Neural progenitor cell (in vitro differentiated cells): ENCODE data around the gene CUL7. TPM values are rescaled to one million over a fixed set of nuclear protein-coding genes. Genes with fewer than 3 reads are reported as not detected.

Experiments
- DNase-seq: peaks from one replicate; pipeline ENCODE4 v3.0.0-alpha.2; 2016; ENCODE audit warnings: low spot score
- H2AFZ ChIP-seq: fragments of 200-600 bp; sonication (generic); replicated peaks from 2 replicates; pipeline ENCODE4 v1.6.1; 2016; ENCODE audit warnings: antibody characterized with exemption
- H3F3A ChIP-seq: fragments of 200-600 bp; sonication (generic); 2 replicates; pipeline ENCODE4 v1.6.1; 2016; ENCODE audit warnings: antibody characterized with exemption, low read depth
- H3K27ac ChIP-seq: fragments of 200-600 bp; sonication (generic); 2 replicates; pipeline ENCODE4 v1.5.1; 2016; ENCODE audit warnings: mild to moderate bottlenecking
- H3K27me3 ChIP-seq: fragments of 200-600 bp; sonication (generic); 2 replicates; pipeline ENCODE4 v1.6.1; 2016; ENCODE audit warnings: mild to moderate bottlenecking, moderate library complexity
- H3K36me3 ChIP-seq: fragments of 200-600 bp; sonication (generic); 2 replicates; pipeline ENCODE4 v1.5.1; 2016
- H3K4me1 ChIP-seq: fragments of 200-600 bp; sonication (generic); 2 replicates; pipeline ENCODE4 v1.6.1; 2016; ENCODE audit warnings: mixed run types
- H3K4me2 ChIP-seq: fragments of 200-600 bp; sonication (generic); 2 replicates; pipeline ENCODE4 v1.6.1; 2016
- H3K4me3 ChIP-seq: fragments of 200-600 bp; sonication (generic); 2 replicates; pipeline ENCODE4 v1.5.1; 2016
- H3K79me2 ChIP-seq: fragments of 200-600 bp; sonication (generic); 2 replicates; pipeline ENCODE4 v1.6.1; 2016; ENCODE audit warnings: low read depth
- H3K9ac ChIP-seq: fragments of 200-600 bp; sonication (generic); 2 replicates; pipeline ENCODE4 v1.6.1; 2016
- H3K9me3 ChIP-seq: fragments of 200-600 bp; sonication (generic); 2 replicates; pipeline ENCODE4 v1.5.1; 2016; ENCODE audit warnings: low read depth
- H4K20me1 ChIP-seq: fragments of 200-600 bp; sonication (generic); 2 replicates; pipeline ENCODE4 v1.6.1; 2016; ENCODE audit warnings: low read depth
- H3K27ac Mint-ChIP-seq: 3 replicates; pipeline ENCODE4 v1.8.0; 2021; ENCODE audit warnings: mixed read lengths
- H3K27me3 Mint-ChIP-seq: 2 replicates; pipeline ENCODE4 v1.8.0; 2022; ENCODE audit warnings: low read depth, mild to moderate bottlenecking, inconsistent platforms, moderate library complexity, mixed read lengths; ENCODE audit not compliant: insufficient read depth
- H3K36me3 Mint-ChIP-seq: 3 replicates; pipeline ENCODE4 v1.8.0; 2021; ENCODE audit warnings: mixed read lengths
- H3K4me1 Mint-ChIP-seq: 3 replicates; pipeline ENCODE4 v1.8.0; 2021; ENCODE audit warnings: mixed read lengths
- H3K4me3 Mint-ChIP-seq: 3 replicates; pipeline ENCODE4 v1.8.0; 2021; ENCODE audit warnings: mild to moderate bottlenecking, moderate library complexity, mixed read lengths
- H3K9me3 Mint-ChIP-seq: 3 replicates; pipeline ENCODE4 v1.8.0; 2020; ENCODE audit warnings: mixed read lengths
- EZH2 ChIP-seq: fragments of 200-600 bp; sonication (generic); IDR thresholded peaks from 2 replicates; pipeline ENCODE4 v1.6.1; 2017; ENCODE audit warnings: antibody characterized with exemption, mild to moderate bottlenecking, moderate library complexity
- EZH2phosphoT487 ChIP-seq: fragments of 200-600 bp; sonication (generic); IDR thresholded peaks from 2 replicates; pipeline ENCODE4 v1.6.1; 2017; ENCODE audit warnings: antibody characterized with exemption
- total RNA-seq: library from RNA; depleted of rRNA; stranded (reverse); fragments of >200 nt; gene quantifications from 2 replicates; pipeline ENCODE4 v1.2.3, GENCODE V29; 2015; ENCODE audit warnings: low replicate concordance
- TF ChIP-seq, protein P1 (sequence below): fragments of 200-600 bp; sonication (generic); IDR thresholded peaks from 2 replicates; pipeline ENCODE4 v1.5.1; 2017; ENCODE audit warnings: antibody characterized with exemption, mild to moderate bottlenecking

Gene CUL7
- total RNA-seq, 1 donor from 2014 or later = 23.1 TPM

DNA sequence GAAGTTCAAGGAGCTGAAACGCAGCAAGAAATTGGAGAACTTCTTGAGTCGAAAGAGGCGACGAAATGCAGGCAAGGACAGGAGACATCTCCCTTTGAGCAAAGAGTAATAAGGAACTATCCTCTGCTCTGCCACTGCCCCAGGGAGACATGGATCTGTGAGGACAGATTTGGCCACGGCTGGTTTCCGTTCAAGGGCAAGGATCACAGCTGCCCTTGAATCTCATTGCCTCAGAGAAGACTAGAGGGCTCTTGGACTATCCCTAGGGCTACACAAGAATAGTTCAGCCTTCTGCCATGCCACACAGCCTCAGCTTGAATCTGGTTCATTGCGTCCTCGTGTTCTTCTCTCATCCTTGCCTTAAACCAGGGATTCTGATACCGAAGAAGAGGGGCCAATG is 24.5 kb downstream of the CUL7 start:
- Mint-ChIP-seq H3K36me3 (peaks cover 34% of the 10 kb centered on the region), H3K27ac (no peak overlapping the region), H3K27me3 (no peaks in the 10 kb centered on the region), H3K4me3 (no peak overlapping the region), H3K9me3 (no peaks in the 10 kb centered on the region), H3K4me1 (no peaks in the 10 kb centered on the region)
- no peak for DNase-seq
- Histone ChIP-seq H4K20me1 (peaks cover 3% of the 10 kb centered on the region), H3K4me1 (no peaks in the 10 kb centered on the region), H3K79me2 (peaks cover 10% of the 10 kb centered on the region), H3K4me2 (no peak overlapping the region), H3K27ac (no peak overlapping the region), H3K36me3 (peaks cover 7% of the 10 kb centered on the region), H3K9ac (no peak overlapping the region), H2AFZ (no peak overlapping the region), H3F3A (peaks cover 27% of the 10 kb centered on the region), H3K9me3 (no peaks in the 10 kb centered on the region), H3K4me3 (no peak overlapping the region), H3K27me3 (no peaks in the 10 kb centered on the region)
- no peak for TF ChIP-seq EZH2phosphoT487
- TF ChIP-seq EZH2 = no peak
- TF ChIP-seq, protein P1, sequence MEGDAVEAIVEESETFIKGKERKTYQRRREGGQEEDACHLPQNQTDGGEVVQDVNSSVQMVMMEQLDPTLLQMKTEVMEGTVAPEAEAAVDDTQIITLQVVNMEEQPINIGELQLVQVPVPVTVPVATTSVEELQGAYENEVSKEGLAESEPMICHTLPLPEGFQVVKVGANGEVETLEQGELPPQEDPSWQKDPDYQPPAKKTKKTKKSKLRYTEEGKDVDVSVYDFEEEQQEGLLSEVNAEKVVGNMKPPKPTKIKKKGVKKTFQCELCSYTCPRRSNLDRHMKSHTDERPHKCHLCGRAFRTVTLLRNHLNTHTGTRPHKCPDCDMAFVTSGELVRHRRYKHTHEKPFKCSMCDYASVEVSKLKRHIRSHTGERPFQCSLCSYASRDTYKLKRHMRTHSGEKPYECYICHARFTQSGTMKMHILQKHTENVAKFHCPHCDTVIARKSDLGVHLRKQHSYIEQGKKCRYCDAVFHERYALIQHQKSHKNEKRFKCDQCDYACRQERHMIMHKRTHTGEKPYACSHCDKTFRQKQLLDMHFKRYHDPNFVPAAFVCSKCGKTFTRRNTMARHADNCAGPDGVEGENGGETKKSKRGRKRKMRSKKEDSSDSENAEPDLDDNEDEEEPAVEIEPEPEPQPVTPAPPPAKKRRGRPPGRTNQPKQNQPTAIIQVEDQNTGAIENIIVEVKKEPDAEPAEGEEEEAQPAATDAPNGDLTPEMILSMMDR = no peak

DNA sequence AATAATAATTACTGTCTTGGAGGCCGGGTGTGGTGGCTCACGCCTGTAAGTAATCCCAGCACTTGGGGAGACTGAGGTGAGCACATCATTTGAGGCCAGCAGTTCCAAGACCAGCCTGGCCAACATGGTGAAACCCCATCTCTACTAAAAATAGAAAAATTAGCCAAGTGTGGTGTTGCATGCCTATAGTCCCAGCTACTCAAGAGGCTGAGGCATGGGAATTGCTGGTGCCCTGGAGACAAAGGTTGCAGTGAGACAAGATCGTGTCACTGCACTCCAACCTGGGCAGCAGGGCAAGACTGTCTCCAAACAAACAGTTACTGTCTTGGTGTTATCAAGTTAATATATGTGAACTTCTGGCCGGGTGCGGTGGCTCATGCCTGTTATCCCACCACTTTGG is 27.3 kb downstream of the CUL7 start:
- Mint-ChIP-seq H3K27ac (no peak overlapping the region), H3K4me1 (peaks cover 2% of the 10 kb centered on the region), H3K36me3 (peaks cover 25% of the 10 kb centered on the region), H3K27me3 (no peaks in the 10 kb centered on the region), H3K4me3 (no peak overlapping the region), H3K9me3 (no peaks in the 10 kb centered on the region)
- no peak for DNase-seq
- no peak overlapping the region for H3K9ac ChIP-seq
- peaks cover 17% of the 10 kb centered on the region for H3F3A ChIP-seq
- no peaks in the 10 kb centered on the region for H3K4me1 ChIP-seq
- no peak overlapping the region for H3K4me3 ChIP-seq
- H2AFZ ChIP-seq = no peak overlapping the region
- no peak overlapping the region for H3K27ac ChIP-seq
- peaks cover 7% of the 10 kb centered on the region for H3K36me3 ChIP-seq
- no peaks in the 10 kb centered on the region for H3K27me3 ChIP-seq
- no peak overlapping the region for H3K4me2 ChIP-seq
- no peaks in the 10 kb centered on the region for H3K9me3 ChIP-seq
- no peak for TF ChIP-seq EZH2
- no peak for TF ChIP-seq EZH2phosphoT487
- TF ChIP-seq, protein P1 = no peak
- H3K79me2 ChIP-seq = peaks cover 36% of the 10 kb centered on the region
- peaks cover 7% of the 10 kb centered on the region for H4K20me1 ChIP-seq

DNA sequence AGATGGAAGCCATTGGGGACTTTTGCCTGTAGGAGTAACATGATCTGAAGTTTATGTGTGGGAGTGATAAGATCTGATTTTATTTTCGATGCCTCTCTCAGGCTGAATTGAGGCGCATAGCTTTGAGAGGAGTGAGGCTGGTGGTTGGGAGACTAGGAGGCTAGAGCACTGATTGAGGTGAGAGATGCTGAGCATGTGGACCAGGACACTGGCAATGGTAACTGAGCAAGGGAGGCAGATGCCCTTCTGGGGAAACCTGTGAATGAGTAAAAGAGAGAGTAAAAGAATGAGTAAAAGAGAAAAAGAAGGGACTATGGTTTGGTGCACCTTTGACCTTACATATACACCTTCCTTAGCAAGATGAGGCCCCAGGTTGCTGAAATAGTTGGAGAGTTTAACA is 29.2 kb downstream of the CUL7 start:
- Histone ChIP-seq H3K9me3 (no peaks in the 10 kb centered on the region), H3K27ac (no peak overlapping the region), H3K27me3 (no peaks in the 10 kb centered on the region), H3K36me3 (peaks cover 1% of the 10 kb centered on the region), H3K4me2 (no peak overlapping the region), H3K4me3 (no peak overlapping the region), H4K20me1 (peaks cover 7% of the 10 kb centered on the region), H3F3A (peaks cover 31% of the 10 kb centered on the region), H3K79me2 (peaks cover 36% of the 10 kb centered on the region), H3K9ac (no peak overlapping the region), H3K4me1 (peaks cover 4% of the 10 kb centered on the region), H2AFZ (no peak overlapping the region)
- Mint-ChIP-seq H3K4me3 (peak overlapping the region; percentile 1), H3K36me3 (peaks cover 18% of the 10 kb centered on the region), H3K9me3 (no peaks in the 10 kb centered on the region), H3K27me3 (peaks cover 7% of the 10 kb centered on the region), H3K27ac (no peak overlapping the region), H3K4me1 (peaks cover 5% of the 10 kb centered on the region)
- no peak for DNase-seq
- TF ChIP-seq EZH2phosphoT487 (no peak), EZH2 (no peak)
- TF ChIP-seq, protein P1 = no peak
